ENCODE data around the gene RANBP6. TPM values are rescaled to one million over a fixed set of nuclear protein-coding genes. Genes with fewer than 3 reads are reported as not detected.

Gene RANBP6
- total RNA-seq, 1 donor from 2014 or later: 19.2 TPM

DNA sequence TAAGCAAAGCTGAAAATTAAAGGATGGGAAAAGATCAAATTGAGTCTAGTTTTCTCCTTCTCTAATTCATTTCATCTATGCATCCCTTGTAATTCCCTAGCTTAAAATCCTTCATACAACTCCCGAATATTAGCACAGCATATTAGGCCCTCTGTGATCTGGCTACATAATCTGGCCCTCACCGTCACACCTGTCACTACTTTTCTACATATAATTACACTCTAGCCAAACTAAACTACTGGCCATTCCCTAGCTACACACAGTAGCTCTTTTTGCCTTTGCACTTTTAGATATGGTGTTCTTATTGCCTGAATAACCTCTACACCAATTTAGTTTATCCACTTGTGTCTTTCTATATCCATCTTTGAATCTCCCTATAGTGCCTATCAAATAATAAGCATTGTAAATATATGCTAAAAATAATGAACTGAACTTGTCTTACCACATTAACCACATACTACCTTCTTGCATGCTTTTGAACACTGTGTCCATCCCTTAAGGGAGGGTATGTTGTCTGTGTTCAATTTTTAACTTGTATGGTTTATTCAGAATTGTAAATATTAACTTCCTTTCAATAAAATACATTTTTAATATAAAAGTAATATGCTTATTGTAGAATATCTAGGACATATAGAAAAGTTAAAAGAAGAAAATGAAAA is 15.9 kb downstream of the RANBP6 start:
- Mint-ChIP-seq H3K27me3 (ENCODE audit: insufficient read depth) (no peaks in the 10 kb centered on the region), H3K27ac (no peak overlapping the region), H3K4me3 (no peak overlapping the region), H3K36me3 (ENCODE audit: low read depth) (peaks cover 20% of the 10 kb centered on the region), H3K9me3 (no peaks in the 10 kb centered on the region), H3K4me1 (ENCODE audit: low read depth) (peaks cover 48% of the 10 kb centered on the region)
- intact Hi-C loops (cut with micrococcal nuclease): loop anchor here (10.0 kb wide), 1 partner anchor 1975 kb away; no protein-coding TSS in a partner anchor
- DNase-seq (ENCODE audit: low spot score): no peak

DNA sequence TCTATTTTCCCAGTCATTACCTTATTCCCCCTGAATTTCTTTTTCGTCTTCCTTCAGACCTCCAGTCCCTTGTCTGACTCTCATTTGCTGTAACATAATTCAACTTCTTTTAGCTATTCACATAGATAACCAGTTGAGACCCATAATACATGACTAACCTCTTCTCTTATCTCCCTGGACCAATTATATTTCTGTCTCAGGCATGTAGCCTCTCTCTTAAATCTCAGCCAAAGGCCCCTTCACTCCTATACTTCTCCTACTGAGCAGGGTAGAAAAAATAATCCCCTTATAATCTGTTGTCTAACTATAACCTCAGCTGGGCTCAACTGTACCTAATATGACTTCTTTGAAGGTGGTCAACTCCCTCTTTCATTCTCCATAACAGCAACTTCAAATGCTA is 20.9 kb downstream of the RANBP6 start:
- Mint-ChIP-seq H3K27me3 (ENCODE audit: insufficient read depth) (no peaks in the 10 kb centered on the region), H3K4me3 (no peak overlapping the region), H3K27ac (no peak overlapping the region)

DNA sequence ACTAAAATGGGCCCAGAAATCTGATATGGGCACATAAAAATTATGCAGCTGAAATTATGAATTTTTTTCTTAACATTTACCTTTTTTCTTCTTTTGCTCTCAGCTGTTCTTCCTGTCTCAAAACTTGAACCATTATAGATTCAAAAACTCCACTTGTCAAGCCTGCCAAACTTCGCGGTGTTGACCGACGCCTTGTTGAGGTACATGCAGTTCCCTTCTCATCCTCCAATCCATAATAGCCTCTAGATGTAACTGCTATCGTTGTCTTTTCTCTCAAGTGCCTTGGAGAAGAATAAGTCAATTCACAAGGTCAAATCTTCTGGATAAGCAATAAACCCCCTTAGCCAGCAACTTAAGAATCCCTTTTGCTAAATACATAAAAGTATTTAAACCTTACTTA is 27.2 kb downstream of the RANBP6 start:
- Mint-ChIP-seq H3K4me3 (no peak overlapping the region), H3K27ac (no peak overlapping the region), H3K9me3 (no peaks in the 10 kb centered on the region), H3K27me3 (ENCODE audit: insufficient read depth) (no peaks in the 10 kb centered on the region), H3K4me1 (ENCODE audit: low read depth) (peaks cover 4% of the 10 kb centered on the region), H3K36me3 (ENCODE audit: low read depth) (peaks cover 30% of the 10 kb centered on the region)
- no peak for DNase-seq (ENCODE audit: low spot score)
- intact Hi-C loops (cut with micrococcal nuclease): no loop called here

More for the DNA sequence above, 20.9 kb downstream of the RANBP6 start:
- Mint-ChIP-seq H3K9me3 (no peaks in the 10 kb centered on the region), H3K4me1 (ENCODE audit: low read depth) (peaks cover 25% of the 10 kb centered on the region), H3K36me3 (ENCODE audit: low read depth) (peaks cover 2% of the 10 kb centered on the region)
- intact Hi-C loops (cut with micrococcal nuclease): loop anchor here (1.0 kb wide), 1 partner anchor 9 kb away; no protein-coding TSS in a partner anchor
- no peak for DNase-seq (ENCODE audit: low spot score)

DNA sequence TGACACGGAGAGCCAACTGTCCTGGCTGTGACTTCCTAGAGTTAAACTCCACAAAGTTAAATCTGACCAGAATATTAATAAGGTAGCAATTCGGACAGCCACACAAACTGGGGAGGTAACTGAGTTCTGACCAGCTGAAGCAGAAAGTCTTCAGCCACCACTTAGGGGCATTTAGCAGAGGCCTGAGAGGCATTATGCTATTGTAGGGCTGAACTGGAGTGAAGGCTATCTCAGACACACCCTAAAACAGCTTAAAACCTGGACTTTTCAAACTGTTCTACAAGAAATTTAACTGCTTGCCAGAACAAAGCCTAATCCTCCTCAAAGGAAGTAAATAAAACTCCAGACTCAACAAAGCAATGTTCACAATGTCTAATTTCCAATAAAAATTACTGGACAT is 32.4 kb downstream of the RANBP6 start:
- no peaks in the 10 kb centered on the region for H3K9me3 Mint-ChIP-seq
- H3K4me1 Mint-ChIP-seq (ENCODE audit: low read depth): no peaks in the 10 kb centered on the region
- intact Hi-C loops (cut with micrococcal nuclease): no loop called here
- H3K27ac Mint-ChIP-seq: no peak overlapping the region
- no peaks in the 10 kb centered on the region for H3K27me3 Mint-ChIP-seq (ENCODE audit: insufficient read depth)
- H3K4me3 Mint-ChIP-seq: no peak overlapping the region
- H3K36me3 Mint-ChIP-seq (ENCODE audit: low read depth): peaks cover 30% of the 10 kb centered on the region
- no peak for DNase-seq (ENCODE audit: low spot score)

DNA sequence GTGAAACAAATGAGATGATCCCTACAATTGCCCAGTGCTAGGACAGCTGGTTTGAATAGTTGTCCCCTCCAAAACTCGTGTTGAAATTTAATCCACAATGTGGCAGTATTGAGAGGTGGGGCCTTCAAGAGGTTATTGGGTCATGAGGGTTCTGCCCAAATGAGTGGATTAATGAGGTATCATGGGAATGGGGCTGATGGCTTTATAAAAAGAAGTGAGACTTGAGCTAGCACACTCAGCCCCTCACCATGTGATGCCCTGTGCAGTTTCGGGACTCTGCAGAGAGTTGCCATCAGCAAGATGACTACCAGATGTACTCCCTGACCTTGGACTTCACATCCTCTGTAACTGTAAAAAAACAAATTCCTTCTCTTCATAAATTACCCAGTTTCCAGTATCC is 33.1 kb downstream of the RANBP6 start:
- no peak overlapping the region for H3K4me3 Mint-ChIP-seq
- no peaks in the 10 kb centered on the region for H3K9me3 Mint-ChIP-seq
- H3K4me1 Mint-ChIP-seq (ENCODE audit: low read depth): no peaks in the 10 kb centered on the region
- H3K27ac Mint-ChIP-seq: no peak overlapping the region
- no peaks in the 10 kb centered on the region for H3K27me3 Mint-ChIP-seq (ENCODE audit: insufficient read depth)
- H3K36me3 Mint-ChIP-seq (ENCODE audit: low read depth): peaks cover 25% of the 10 kb centered on the region
- intact Hi-C loops (cut with micrococcal nuclease): no loop called here
- DNase-seq (ENCODE audit: low spot score): no peak

DNA sequence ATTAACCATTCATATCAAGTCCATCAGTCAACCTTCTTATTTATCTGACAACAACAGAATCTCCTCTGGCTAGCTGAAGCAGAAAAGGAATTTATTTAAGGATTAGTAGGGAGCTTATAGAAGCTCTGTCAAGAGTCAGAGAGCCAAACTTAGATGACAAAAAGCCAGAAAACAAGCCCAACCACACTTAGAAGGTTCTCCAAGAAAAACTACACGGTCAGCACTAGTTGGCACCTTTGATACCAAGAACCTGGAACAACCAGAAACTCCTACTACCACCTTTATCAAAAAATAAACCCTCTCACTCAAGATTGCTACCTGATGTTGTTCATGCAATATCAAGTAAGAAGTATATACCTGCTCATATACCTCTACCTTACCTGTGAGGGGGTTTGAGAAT is 36.9 kb downstream of the RANBP6 start:
- Mint-ChIP-seq H3K4me3 (no peak overlapping the region), H3K27me3 (ENCODE audit: insufficient read depth) (no peaks in the 10 kb centered on the region), H3K9me3 (no peaks in the 10 kb centered on the region), H3K27ac (no peak overlapping the region), H3K36me3 (ENCODE audit: low read depth) (peaks cover 23% of the 10 kb centered on the region), H3K4me1 (ENCODE audit: low read depth) (peaks cover 10% of the 10 kb centered on the region)
- DNase-seq (ENCODE audit: low spot score): no peak
- intact Hi-C loops (cut with micrococcal nuclease): loop anchor here (5.0 kb wide), 1 partner anchor 91 kb away; no protein-coding TSS in a partner anchor

DNA sequence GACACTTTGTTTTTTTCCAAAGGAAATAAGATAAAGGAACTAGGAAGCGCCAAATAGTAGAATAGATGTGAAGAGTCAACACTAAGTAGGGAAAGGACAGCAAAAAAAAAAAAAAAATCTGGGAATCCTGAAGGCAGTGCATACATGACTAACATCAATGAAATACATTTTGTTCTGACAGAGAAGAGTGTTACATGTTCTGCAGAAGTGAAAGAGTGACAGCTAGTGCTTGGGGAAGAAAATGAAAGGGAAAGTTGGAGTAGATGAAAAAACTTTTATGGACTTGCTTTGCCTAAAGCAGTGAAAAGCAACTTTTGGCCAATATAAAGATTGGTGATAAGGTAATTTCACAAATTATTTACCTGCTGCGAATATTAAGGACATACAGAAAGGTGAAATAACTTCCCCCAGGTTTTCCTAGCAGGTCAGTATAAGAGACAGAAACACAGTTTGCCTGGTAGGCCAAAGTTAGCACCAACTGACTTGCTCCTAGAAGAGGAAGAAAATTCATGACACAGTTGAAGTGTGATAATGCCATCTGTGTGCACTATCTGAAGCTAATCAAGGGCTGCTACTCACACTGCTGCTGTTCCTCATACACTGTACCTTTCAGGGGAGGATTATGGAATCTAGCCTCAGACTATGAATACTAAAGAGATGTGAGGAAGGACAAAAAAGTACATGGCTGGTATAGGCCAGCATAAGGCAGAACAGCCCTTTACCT is 38.6 kb downstream of the RANBP6 start:
- no peaks in the 10 kb centered on the region for H3K27me3 Mint-ChIP-seq (ENCODE audit: insufficient read depth)
- DNase-seq (ENCODE audit: low spot score): no peak
- peaks cover 30% of the 10 kb centered on the region for H3K36me3 Mint-ChIP-seq (ENCODE audit: low read depth)
- no peak overlapping the region for H3K4me3 Mint-ChIP-seq
- H3K4me1 Mint-ChIP-seq (ENCODE audit: low read depth): peaks cover 21% of the 10 kb centered on the region
- no peaks in the 10 kb centered on the region for H3K9me3 Mint-ChIP-seq
- intact Hi-C loops (cut with micrococcal nuclease): loop anchor here (5.0 kb wide), 1 partner anchor 90 kb away; no protein-coding TSS in a partner anchor
- H3K27ac Mint-ChIP-seq: peak overlapping the region; percentile 58

DNA sequence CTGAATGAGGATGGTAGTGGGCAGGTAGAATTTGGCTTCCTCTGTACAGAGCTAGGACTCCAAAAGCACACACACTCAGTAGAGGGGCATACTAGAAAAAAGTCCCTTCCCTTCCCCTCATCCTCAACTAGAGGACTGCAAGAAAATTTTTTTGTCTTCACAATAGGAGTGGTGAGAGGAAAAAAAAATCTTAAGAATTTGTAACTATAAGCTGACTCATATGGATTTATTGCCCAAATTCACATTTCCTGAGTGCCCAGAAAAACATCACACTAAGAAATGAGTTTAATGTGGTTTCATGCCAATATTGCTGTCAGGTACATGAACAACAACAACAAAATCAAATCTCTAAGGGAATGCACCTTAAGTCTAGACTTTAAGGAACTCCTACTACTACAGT is 43.7 kb downstream of the RANBP6 start:
- intact Hi-C loops (cut with micrococcal nuclease): no loop called here
- peaks cover 18% of the 10 kb centered on the region for H3K4me1 Mint-ChIP-seq (ENCODE audit: low read depth)
- H3K36me3 Mint-ChIP-seq (ENCODE audit: low read depth): peaks cover 38% of the 10 kb centered on the region
- peak overlapping the region; percentile 36 for H3K27ac Mint-ChIP-seq
- H3K4me3 Mint-ChIP-seq: no peak overlapping the region
- H3K27me3 Mint-ChIP-seq (ENCODE audit: insufficient read depth): no peaks in the 10 kb centered on the region
- H3K9me3 Mint-ChIP-seq: no peaks in the 10 kb centered on the region
- no peak for DNase-seq (ENCODE audit: low spot score)

Other genes with a start within 250 kb of the RANBP6 start
- gene ERMP1, start 182.5 kb downstream of the RANBP6 start, total RNA-seq: 23.1 and 24.1 TPM in 2 replicates
- not detected in 2 replicates for gene MLANA, start 124.7 kb downstream of the RANBP6 start, total RNA-seq
- gene IL33, start 200.2 kb upstream of the RANBP6 start, total RNA-seq: not detected in 2 replicates